HEK293 (cell line): ENCODE measurements around the gene CSTPP1.

Source experiments
- EGR2 ChIP-seq: fragments of 450-650 bp; formaldehyde crosslinking; IDR thresholded peaks from 2 replicates; pipeline ENCODE4 v1.5.1; 2016; ENCODE audit warnings: low read depth, missing biosample characterization, missing genetic modification characterization
- KLF1 ChIP-seq: fragments of 450-650 bp; formaldehyde crosslinking; IDR thresholded peaks from 2 replicates; pipeline ENCODE4 v1.5.1; 2016; ENCODE audit warnings: missing biosample characterization, missing genetic modification characterization
- KLF8 ChIP-seq: fragments of 450-650 bp; formaldehyde crosslinking; IDR thresholded peaks from 2 replicates; pipeline ENCODE4 v1.5.1; 2016; ENCODE audit warnings: missing biosample characterization, missing genetic modification characterization
- MEIS1 ChIP-seq: sonication (generic); formaldehyde crosslinking; IDR thresholded peaks from 2 replicates; pipeline ENCODE4 v1.8.1; 2022; ENCODE audit warnings: missing genetic modification reagents, mild to moderate bottlenecking, borderline replicate concordance
- MYNN ChIP-seq: fragments of 450-650 bp; formaldehyde crosslinking; IDR thresholded peaks from 2 replicates; pipeline ENCODE4 v1.5.1; 2016; ENCODE audit warnings: missing biosample characterization, missing genetic modification characterization, borderline replicate concordance
- RBAK ChIP-seq: fragments of 450-650 bp; formaldehyde crosslinking; IDR thresholded peaks from 2 replicates; pipeline ENCODE4 v1.5.1; 2016; ENCODE audit warnings: missing biosample characterization, missing genetic modification characterization
- SCRT2 ChIP-seq: fragments of 450-650 bp; formaldehyde crosslinking; IDR thresholded peaks from 2 replicates; pipeline ENCODE4 v1.5.1; 2016; ENCODE audit warnings: missing biosample characterization, missing genetic modification characterization
- SP7 ChIP-seq: fragments of 450-650 bp; formaldehyde crosslinking; IDR thresholded peaks from 2 replicates; pipeline ENCODE4 v1.5.1; 2016; ENCODE audit warnings: missing biosample characterization, missing genetic modification characterization
- TCF7L2 ChIP-seq: IDR thresholded peaks from 2 replicates; pipeline ENCODE4 v1.6.1; 2011; ENCODE audit warnings: low read depth, mild to moderate bottlenecking, inconsistent platforms, low read length, moderate library complexity, borderline replicate concordance
- ZBTB17 ChIP-seq: fragments of 450-650 bp; formaldehyde crosslinking; IDR thresholded peaks from 2 replicates; pipeline ENCODE4 v1.5.1; 2016; ENCODE audit warnings: missing biosample characterization, missing genetic modification characterization
- ZBTB7A ChIP-seq: fragments of 450-650 bp; formaldehyde crosslinking; IDR thresholded peaks from 2 replicates; pipeline ENCODE4 v1.5.1; 2016; ENCODE audit warnings: low read depth, missing biosample characterization, missing genetic modification characterization
- ZEB2 ChIP-seq: fragments of 450-650 bp; formaldehyde crosslinking; IDR thresholded peaks from 2 replicates; pipeline ENCODE4 v1.5.1; 2016; ENCODE audit warnings: missing biosample characterization, missing genetic modification characterization
- ZFHX2 ChIP-seq: fragments of 450-650 bp; formaldehyde crosslinking; conservative IDR thresholded peaks from 2 replicates; pipeline ENCODE4 v1.5.1; 2016; ENCODE audit warnings: missing biosample characterization, missing genetic modification characterization
- ZFP41 ChIP-seq: fragments of 450-650 bp; formaldehyde crosslinking; IDR thresholded peaks from 2 replicates; pipeline ENCODE4 v1.5.1; 2016; ENCODE audit warnings: missing biosample characterization, missing genetic modification characterization, borderline replicate concordance
- ZNF146 ChIP-seq: fragments of 450-650 bp; formaldehyde crosslinking; IDR thresholded peaks from 2 replicates; pipeline ENCODE4 v1.5.1; 2016; ENCODE audit warnings: missing biosample characterization, missing genetic modification characterization
- ZNF174 ChIP-seq: fragments of 450-650 bp; formaldehyde crosslinking; IDR thresholded peaks from 2 replicates; pipeline ENCODE4 v1.5.0; 2017; ENCODE audit warnings: missing biosample characterization, mild to moderate bottlenecking, missing genetic modification characterization
- ZNF223 ChIP-seq: fragments of 450-650 bp; formaldehyde crosslinking; IDR thresholded peaks from 2 replicates; pipeline ENCODE4 v1.5.1; 2016; ENCODE audit warnings: missing biosample characterization, missing genetic modification characterization
- ZNF350 ChIP-seq: fragments of 450-650 bp; formaldehyde crosslinking; IDR thresholded peaks from 2 replicates; pipeline ENCODE4 v1.5.0; 2017; ENCODE audit warnings: missing biosample characterization, mild to moderate bottlenecking, missing genetic modification characterization
- ZNF394 ChIP-seq: fragments of 450-650 bp; formaldehyde crosslinking; IDR thresholded peaks from 2 replicates; pipeline ENCODE4 v1.5.1; 2016; ENCODE audit warnings: missing biosample characterization, missing genetic modification characterization, mild to moderate bottlenecking, moderate library complexity, borderline replicate concordance
- ZNF416 ChIP-seq: fragments of 450-650 bp; formaldehyde crosslinking; IDR thresholded peaks from 2 replicates; pipeline ENCODE4 v1.5.1; 2016; ENCODE audit warnings: missing biosample characterization, missing genetic modification characterization
- ZNF473 ChIP-seq: fragments of 450-650 bp; formaldehyde crosslinking; IDR thresholded peaks from 2 replicates; pipeline ENCODE4 v1.5.1; 2017; ENCODE audit warnings: missing biosample characterization, missing genetic modification characterization
- ZNF501 ChIP-seq: fragments of 450-650 bp; formaldehyde crosslinking; IDR thresholded peaks from 2 replicates; pipeline ENCODE4 v1.5.1; 2016; ENCODE audit warnings: missing biosample characterization, missing genetic modification characterization
- ZNF558 ChIP-seq: fragments of 450-650 bp; formaldehyde crosslinking; IDR thresholded peaks from 2 replicates; pipeline ENCODE4 v1.5.1; 2016; ENCODE audit warnings: missing biosample characterization, missing genetic modification characterization
- ZNF610 ChIP-seq: fragments of 450-650 bp; formaldehyde crosslinking; IDR thresholded peaks from 2 replicates; pipeline ENCODE4 v1.5.1; 2016; ENCODE audit warnings: missing biosample characterization, missing genetic modification characterization, borderline replicate concordance
- ZNF658 ChIP-seq: fragments of 450-650 bp; formaldehyde crosslinking; IDR thresholded peaks from 2 replicates; pipeline ENCODE4; 2016; ENCODE audit warnings: missing biosample characterization, missing genetic modification characterization
- ZNF776 ChIP-seq: fragments of 450-650 bp; formaldehyde crosslinking; IDR thresholded peaks from 2 replicates; pipeline ENCODE4 v1.5.0; 2017; ENCODE audit warnings: missing biosample characterization, missing genetic modification characterization, borderline replicate concordance
- TF ChIP-seq, protein P1 (sequence below): fragments of 450-650 bp; formaldehyde crosslinking; IDR thresholded peaks from 2 replicates; pipeline ENCODE4 v1.5.1; 2016; ENCODE audit warnings: missing biosample characterization, missing genetic modification characterization
- TF ChIP-seq, protein P2 (sequence below): fragments of 450-650 bp; formaldehyde crosslinking; optimal IDR thresholded peaks from 2 replicates; pipeline ENCODE3; 2016; ENCODE audit warnings: missing biosample characterization, mild to moderate bottlenecking, missing genetic modification characterization
- TF ChIP-seq, protein P3 (sequence below): fragments of 450-650 bp; formaldehyde crosslinking; IDR thresholded peaks from 2 replicates; pipeline ENCODE4 v1.5.0; 2017; ENCODE audit warnings: missing biosample characterization, missing genetic modification characterization, borderline replicate concordance
- TF ChIP-seq, protein P4 (sequence below): fragments of 450-650 bp; formaldehyde crosslinking; IDR thresholded peaks from 2 replicates; pipeline ENCODE4 v1.5.1; 2016; ENCODE audit warnings: missing biosample characterization, missing genetic modification characterization
- TF ChIP-seq, protein P5 (sequence below): fragments of 450-650 bp; formaldehyde crosslinking; IDR thresholded peaks from 2 replicates; pipeline ENCODE4 v1.5.1; 2017; ENCODE audit warnings: missing biosample characterization, missing genetic modification characterization

CSTPP1 gene

DNA sequence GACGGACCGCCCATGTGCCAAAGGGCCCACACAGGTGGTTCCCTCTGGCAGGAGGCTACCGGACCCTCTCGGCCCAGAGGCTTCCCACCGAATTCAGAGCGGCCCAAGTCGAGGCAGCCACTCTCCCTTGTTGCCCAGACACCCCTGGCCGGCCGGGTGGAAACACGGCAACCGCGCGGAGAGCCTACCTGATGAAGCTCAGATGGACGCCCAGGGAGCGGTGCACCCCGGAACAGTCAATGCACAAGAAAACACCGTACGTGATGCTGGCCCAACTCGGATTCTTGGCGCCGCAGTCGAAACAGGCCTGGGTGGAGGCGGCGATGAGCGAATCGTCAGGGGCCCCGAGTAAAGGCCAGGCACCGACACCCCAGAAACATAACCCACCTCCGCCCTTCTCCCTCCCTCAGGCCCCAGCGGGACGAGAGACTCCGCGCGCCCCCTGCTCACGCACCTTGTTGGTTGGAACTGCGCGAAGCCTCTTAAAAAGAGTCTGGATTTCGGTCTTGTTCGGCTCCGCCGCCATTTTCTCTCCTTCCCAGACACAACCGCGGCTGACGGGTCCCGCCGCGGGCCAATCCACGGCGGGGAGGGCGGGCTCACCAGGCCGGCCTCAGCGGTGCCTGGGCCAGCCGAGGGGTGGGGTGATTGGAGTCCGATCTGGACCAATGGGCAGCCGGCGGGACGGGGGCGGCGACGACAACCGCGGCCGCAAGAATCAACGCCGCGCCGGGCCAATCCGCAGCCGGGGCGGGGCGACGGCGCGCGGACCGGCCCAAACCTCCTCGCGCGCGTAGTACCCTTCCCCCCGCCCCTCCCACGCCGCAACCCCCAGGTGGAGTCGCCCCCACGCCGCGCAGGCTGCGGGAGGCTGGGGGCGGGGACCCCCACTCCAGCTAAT is 240.0 kb downstream of the CSTPP1 start, which contains the start of gene ARFGAP2 (continued):
- TF ChIP-seq TCF7L2 (no peak), KLF1 (tag by site-specific recombination) (no peak), ZNF394 (tag by site-specific recombination) (no peak), EGR2 (tag by site-specific recombination) (peak; percentile 84), SCRT2 (tag by site-specific recombination) (0 out of 2 replicates have a peak, but pooled peaks have one; percentile 18), ZFHX2 (tag by site-specific recombination) (peak; percentile 96), ZFP41 (tag by site-specific recombination) (no peak), ZNF416 (tag by site-specific recombination) (no peak), MYNN (no peak), ZNF473 (tag by site-specific recombination) (no peak), ZNF776 (tag by site-specific recombination) (no peak), ZEB2 (tag by site-specific recombination) (no peak), ZNF174 (tag by site-specific recombination) (no peak), SP7 (no peak), ZNF658 (tag by site-specific recombination) (no peak), ZNF558 (tag by site-specific recombination) (no peak), ZBTB17 (tag by site-specific recombination) (peak; percentile 68), ZNF146 (tag by site-specific recombination) (no peak), KLF8 (tag by site-specific recombination) (peak; percentile 50; the same call in 1 of the 2 replicates), ZBTB7A (tag by site-specific recombination) (no peak), ZNF501 (no peak; the same call in 1 of the 2 replicates), RBAK (tag by site-specific recombination) (no peak), ZNF610 (no peak), ZNF223 (tag by site-specific recombination) (no peak), ZNF350 (tag by site-specific recombination) (no peak), MEIS1 (no peak)
- TF ChIP-seq, protein P1, sequence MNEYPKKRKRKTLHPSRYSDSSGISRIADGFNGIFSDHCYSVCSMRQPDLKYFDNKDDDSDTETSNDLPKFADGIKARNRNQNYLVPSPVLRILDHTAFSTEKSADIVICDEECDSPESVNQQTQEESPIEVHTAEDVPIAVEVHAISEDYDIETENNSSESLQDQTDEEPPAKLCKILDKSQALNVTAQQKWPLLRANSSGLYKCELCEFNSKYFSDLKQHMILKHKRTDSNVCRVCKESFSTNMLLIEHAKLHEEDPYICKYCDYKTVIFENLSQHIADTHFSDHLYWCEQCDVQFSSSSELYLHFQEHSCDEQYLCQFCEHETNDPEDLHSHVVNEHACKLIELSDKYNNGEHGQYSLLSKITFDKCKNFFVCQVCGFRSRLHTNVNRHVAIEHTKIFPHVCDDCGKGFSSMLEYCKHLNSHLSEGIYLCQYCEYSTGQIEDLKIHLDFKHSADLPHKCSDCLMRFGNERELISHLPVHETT = no peak
- TF ChIP-seq, protein P2, sequence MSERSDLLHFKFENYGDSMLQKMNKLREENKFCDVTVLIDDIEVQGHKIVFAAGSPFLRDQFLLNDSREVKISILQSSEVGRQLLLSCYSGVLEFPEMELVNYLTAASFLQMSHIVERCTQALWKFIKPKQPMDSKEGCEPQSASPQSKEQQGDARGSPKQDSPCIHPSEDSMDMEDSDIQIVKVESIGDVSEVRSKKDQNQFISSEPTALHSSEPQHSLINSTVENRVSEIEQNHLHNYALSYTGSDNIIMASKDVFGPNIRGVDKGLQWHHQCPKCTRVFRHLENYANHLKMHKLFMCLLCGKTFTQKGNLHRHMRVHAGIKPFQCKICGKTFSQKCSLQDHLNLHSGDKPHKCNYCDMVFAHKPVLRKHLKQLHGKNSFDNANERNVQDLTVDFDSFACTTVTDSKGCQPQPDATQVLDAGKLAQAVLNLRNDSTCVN (tag by site-specific recombination) = peak; percentile 59
- TF ChIP-seq, protein P3, sequence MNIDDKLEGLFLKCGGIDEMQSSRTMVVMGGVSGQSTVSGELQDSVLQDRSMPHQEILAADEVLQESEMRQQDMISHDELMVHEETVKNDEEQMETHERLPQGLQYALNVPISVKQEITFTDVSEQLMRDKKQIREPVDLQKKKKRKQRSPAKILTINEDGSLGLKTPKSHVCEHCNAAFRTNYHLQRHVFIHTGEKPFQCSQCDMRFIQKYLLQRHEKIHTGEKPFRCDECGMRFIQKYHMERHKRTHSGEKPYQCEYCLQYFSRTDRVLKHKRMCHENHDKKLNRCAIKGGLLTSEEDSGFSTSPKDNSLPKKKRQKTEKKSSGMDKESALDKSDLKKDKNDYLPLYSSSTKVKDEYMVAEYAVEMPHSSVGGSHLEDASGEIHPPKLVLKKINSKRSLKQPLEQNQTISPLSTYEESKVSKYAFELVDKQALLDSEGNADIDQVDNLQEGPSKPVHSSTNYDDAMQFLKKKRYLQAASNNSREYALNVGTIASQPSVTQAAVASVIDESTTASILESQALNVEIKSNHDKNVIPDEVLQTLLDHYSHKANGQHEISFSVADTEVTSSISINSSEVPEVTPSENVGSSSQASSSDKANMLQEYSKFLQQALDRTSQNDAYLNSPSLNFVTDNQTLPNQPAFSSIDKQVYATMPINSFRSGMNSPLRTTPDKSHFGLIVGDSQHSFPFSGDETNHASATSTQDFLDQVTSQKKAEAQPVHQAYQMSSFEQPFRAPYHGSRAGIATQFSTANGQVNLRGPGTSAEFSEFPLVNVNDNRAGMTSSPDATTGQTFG (tag by site-specific recombination) = no peak
- TF ChIP-seq, protein P4, sequence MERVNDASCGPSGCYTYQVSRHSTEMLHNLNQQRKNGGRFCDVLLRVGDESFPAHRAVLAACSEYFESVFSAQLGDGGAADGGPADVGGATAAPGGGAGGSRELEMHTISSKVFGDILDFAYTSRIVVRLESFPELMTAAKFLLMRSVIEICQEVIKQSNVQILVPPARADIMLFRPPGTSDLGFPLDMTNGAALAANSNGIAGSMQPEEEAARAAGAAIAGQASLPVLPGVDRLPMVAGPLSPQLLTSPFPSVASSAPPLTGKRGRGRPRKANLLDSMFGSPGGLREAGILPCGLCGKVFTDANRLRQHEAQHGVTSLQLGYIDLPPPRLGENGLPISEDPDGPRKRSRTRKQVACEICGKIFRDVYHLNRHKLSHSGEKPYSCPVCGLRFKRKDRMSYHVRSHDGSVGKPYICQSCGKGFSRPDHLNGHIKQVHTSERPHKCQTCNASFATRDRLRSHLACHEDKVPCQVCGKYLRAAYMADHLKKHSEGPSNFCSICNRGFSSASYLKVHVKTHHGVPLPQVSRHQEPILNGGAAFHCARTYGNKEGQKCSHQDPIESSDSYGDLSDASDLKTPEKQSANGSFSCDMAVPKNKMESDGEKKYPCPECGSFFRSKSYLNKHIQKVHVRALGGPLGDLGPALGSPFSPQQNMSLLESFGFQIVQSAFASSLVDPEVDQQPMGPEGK (tag by site-specific recombination) = peak; percentile 86; the same call in 1 of the 2 replicates
- TF ChIP-seq, protein P5, sequence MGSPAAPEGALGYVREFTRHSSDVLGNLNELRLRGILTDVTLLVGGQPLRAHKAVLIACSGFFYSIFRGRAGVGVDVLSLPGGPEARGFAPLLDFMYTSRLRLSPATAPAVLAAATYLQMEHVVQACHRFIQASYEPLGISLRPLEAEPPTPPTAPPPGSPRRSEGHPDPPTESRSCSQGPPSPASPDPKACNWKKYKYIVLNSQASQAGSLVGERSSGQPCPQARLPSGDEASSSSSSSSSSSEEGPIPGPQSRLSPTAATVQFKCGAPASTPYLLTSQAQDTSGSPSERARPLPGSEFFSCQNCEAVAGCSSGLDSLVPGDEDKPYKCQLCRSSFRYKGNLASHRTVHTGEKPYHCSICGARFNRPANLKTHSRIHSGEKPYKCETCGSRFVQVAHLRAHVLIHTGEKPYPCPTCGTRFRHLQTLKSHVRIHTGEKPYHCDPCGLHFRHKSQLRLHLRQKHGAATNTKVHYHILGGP (tag by site-specific recombination) = no peak
